ENCODE results near the gene ZCCHC9. TPM values are rescaled to one million over a fixed set of nuclear protein-coding genes. Genes with fewer than 3 reads are reported as not detected.

Gene ZCCHC9
- polyA plus RNA-seq, 1 of the 3 experiments (the other 2 are of a cell fraction): 13.2 TPM

GRCh38 chr5:81313278-81313677, 11.9 kb downstream of the ZCCHC9 start:
- Histone ChIP-seq H3K9me3 (no peaks in the 10 kb centered on the region), H3K27me3 (ENCODE audit: insufficient read depth) (no peaks in the 10 kb centered on the region), H3F3A (replicated peaks; ENCODE audit: insufficient read depth) (peaks cover 7% of the 10 kb centered on the region), H4K20me1 (ENCODE audit: insufficient read depth) (no peaks in the 10 kb centered on the region), H3K36me3 (replicated peaks in 1 of 2; ENCODE audit: control insufficient read depth in 1 of 2, insufficient read depth in 2 of 2, low read length in 1 of 2) (peaks cover 41 to 55% of the 10 kb centered on the region in 2 experiments), H3K79me2 (ENCODE audit: insufficient read depth) (0 out of 2 replicates have a peak, but pooled peaks cover 2% of the 10 kb centered on the region), H3K4me2 (no peak overlapping the region), H3K4me1 (ENCODE audit: control insufficient read depth in 1 of 2, insufficient read depth in 2 of 2, low read depth in 1 of 2, low read length in 1 of 2) (no peaks in the 10 kb centered on the region; a peak in 1 of 4 replicates), H3K4me3 (ENCODE audit: low read depth in 2 of 2, low read length in 1 of 2) (no peak overlapping the region), H2AFZ (ENCODE audit: low read depth) (no peak overlapping the region), H3K9me2 (no peaks in the 10 kb centered on the region), H3K9ac (no peak overlapping the region), H3K27ac (ENCODE audit: low read depth in 2 of 2, low read length in 1 of 2) (no peak overlapping the region)
- POLR2A ChIA-PET: no interaction called here
- no peak for TF ChIP-seq RCOR1 (IDR thresholded peaks at IDR 0.05; ENCODE audit: low read length)
- no peak for TF ChIP-seq RAD21 (IDR thresholded peaks at IDR 0.05; ENCODE audit: low read length)
- no peak for TF ChIP-seq FOSL2 (IDR thresholded peaks at IDR 0.05; ENCODE audit: borderline replicate concordance, low read depth)
- no peak for TF ChIP-seq JUND (IDR thresholded peaks at IDR 0.05)
- TF ChIP-seq EZH2phosphoT487 (IDR thresholded peaks at IDR 0.05; ENCODE audit: borderline replicate concordance, low read depth): no peak
- no peak for TF ChIP-seq SIN3A (IDR thresholded peaks at IDR 0.05; ENCODE audit: borderline replicate concordance, low read depth, low read length)
- no peak for TF ChIP-seq TEAD4 (IDR thresholded peaks at IDR 0.05; ENCODE audit: borderline replicate concordance, insufficient read depth)
- CTCF ChIA-PET: interaction anchor here (1.5 kb wide), 1 partner anchor 12 kb away, joined by 6 read pairs; the partner anchor contains the start of gene ZCCHC9
- DNase-seq: no peak

- no peak for DNase-seq
- no peaks in the 10 kb centered on the region for H3K79me2 ChIP-seq (ENCODE audit: insufficient read depth)
Measured at GRCh38 chr5:81313686-81314085, 12.3 kb downstream of the ZCCHC9 start.

GRCh38 chr5:81314581-81314980, 13.2 kb downstream of the ZCCHC9 start:
- no peak overlapping the region for H3K27ac ChIP-seq (ENCODE audit: low read depth in 2 of 2, low read length in 1 of 2)
- no peaks in the 10 kb centered on the region for H3K9me3 ChIP-seq
- no peaks in the 10 kb centered on the region for H3K27me3 ChIP-seq (ENCODE audit: insufficient read depth)
- ChIA-PET POLR2A (no interaction called here), CTCF (interaction anchor here (0.8 to 0.9 kb wide), 2 partner anchors 15 to 920 kb away, joined by 3 read pairs; no protein-coding TSS in a partner anchor)
- H3K4me1 ChIP-seq (ENCODE audit: control insufficient read depth in 1 of 2, insufficient read depth in 2 of 2, low read depth in 1 of 2, low read length in 1 of 2): no peaks in the 10 kb centered on the region
- no peak for TF ChIP-seq FOXJ3 (CRISPR knock-in tag; IDR thresholded peaks at IDR 0.05)
- no peak for TF ChIP-seq NFIC (IDR thresholded peaks at IDR 0.05; ENCODE audit: borderline replicate concordance)
- no peak for TF ChIP-seq EP300 (IDR thresholded peaks at IDR 0.05; ENCODE audit: borderline replicate concordance in 1 of 2, low read depth in 1 of 2, low read length in 1 of 2)
- no peak for TF ChIP-seq MAX (IDR thresholded peaks at IDR 0.05; ENCODE audit: low read depth)
- H3K4me3 ChIP-seq (ENCODE audit: low read depth in 2 of 2, low read length in 1 of 2): no peak overlapping the region
- peaks cover 7% of the 10 kb centered on the region for H3F3A ChIP-seq (replicated peaks; ENCODE audit: insufficient read depth)
- no peaks in the 10 kb centered on the region for H3K9me2 ChIP-seq
- no peak overlapping the region for H3K9ac ChIP-seq
- WGBS (ENCODE audit: low lambda C conversion rate): 95% methylated on average over 3 of the region's 3 CpGs
- no peak overlapping the region for H3K4me2 ChIP-seq
- peaks cover 37 to 43% of the 10 kb centered on the region in 2 experiments for H3K36me3 ChIP-seq (replicated peaks in 1 of 2; ENCODE audit: control insufficient read depth in 1 of 2, insufficient read depth in 2 of 2, low read length in 1 of 2)
- H4K20me1 ChIP-seq (ENCODE audit: insufficient read depth): no peaks in the 10 kb centered on the region
- no peak overlapping the region for H2AFZ ChIP-seq (ENCODE audit: low read depth)
- DNase-seq: no peak
- H3K79me2 ChIP-seq (ENCODE audit: insufficient read depth): no peaks in the 10 kb centered on the region

More at GRCh38 chr5:81313686-81314085, 12.3 kb downstream of the ZCCHC9 start:
- TF ChIP-seq NFIC (IDR thresholded peaks at IDR 0.05; ENCODE audit: borderline replicate concordance) (no peak), IRF3 (IDR thresholded peaks at IDR 0.05; ENCODE audit: low read depth, low read length) (no peak), TEAD4 (IDR thresholded peaks at IDR 0.05; ENCODE audit: borderline replicate concordance, insufficient read depth) (no peak), FOSL2 (IDR thresholded peaks at IDR 0.05; ENCODE audit: borderline replicate concordance, low read depth) (no peak)
- no peaks in the 10 kb centered on the region for H3K9me3 ChIP-seq
- H3K4me2 ChIP-seq: no peak overlapping the region
- H3K36me3 ChIP-seq (replicated peaks in 1 of 2; ENCODE audit: control insufficient read depth in 1 of 2, insufficient read depth in 2 of 2, low read length in 1 of 2): peaks cover 41 to 51% of the 10 kb centered on the region in 2 experiments
- H3K27me3 ChIP-seq (ENCODE audit: insufficient read depth): no peaks in the 10 kb centered on the region
- no peaks in the 10 kb centered on the region; a peak in 1 of 4 replicates for H3K4me1 ChIP-seq (ENCODE audit: control insufficient read depth in 1 of 2, insufficient read depth in 2 of 2, low read depth in 1 of 2, low read length in 1 of 2)
- ChIA-PET POLR2A (no interaction called here), CTCF (interaction anchor here (1.5 kb wide), 1 partner anchor 12 kb away, joined by 6 read pairs; the partner anchor contains the start of gene ZCCHC9)
- WGBS (ENCODE audit: low lambda C conversion rate): 89% methylated on average over 3 of the region's 3 CpGs
- no peaks in the 10 kb centered on the region for H3K9me2 ChIP-seq
- no peak overlapping the region for H2AFZ ChIP-seq (ENCODE audit: low read depth)
- no peaks in the 10 kb centered on the region for H4K20me1 ChIP-seq (ENCODE audit: insufficient read depth)
- H3K27ac ChIP-seq (ENCODE audit: low read depth in 2 of 2, low read length in 1 of 2): no peak overlapping the region
- peaks cover 7% of the 10 kb centered on the region for H3F3A ChIP-seq (replicated peaks; ENCODE audit: insufficient read depth)
- H3K9ac ChIP-seq: no peak overlapping the region
- H3K4me3 ChIP-seq (ENCODE audit: low read depth in 2 of 2, low read length in 1 of 2): no peak overlapping the region
